Trophoblast cell (in vitro differentiated cells and primary cell): ENCODE data around the gene SEMA6A.
A peak's percentile ranks its signal among the peaks of the same experiment; 100 is the strongest.

Experiments
- DNase-seq, 2 donors: peaks; one replicate each; pipeline ENCODE4 v3.0.0-alpha.2; 2016
- H2AFZ ChIP-seq: 2 replicates; pipeline ENCODE4 v1.6.1; 2013; ENCODE audit warnings: low read length, moderate library complexity, mild to moderate bottlenecking; ENCODE audit not compliant: insufficient read depth, poor library complexity
- H2AK5ac ChIP-seq: 2 replicates; pipeline ENCODE4 v1.6.1; 2013; ENCODE audit warnings: mild to moderate bottlenecking, low read length
- H2BK120ac ChIP-seq: 2 replicates; pipeline ENCODE4 v1.6.1; 2013; ENCODE audit warnings: low read length, mild to moderate bottlenecking, moderate library complexity; ENCODE audit not compliant: insufficient read depth, poor library complexity
- H2BK12ac ChIP-seq: 2 replicates; pipeline ENCODE4 v1.6.1; 2013; ENCODE audit warnings: mild to moderate bottlenecking, low read length, moderate library complexity
- H2BK5ac ChIP-seq: 2 replicates; pipeline ENCODE4 v1.6.1; 2013; ENCODE audit warnings: low read length, low read depth, moderate library complexity, mild to moderate bottlenecking; ENCODE audit not compliant: poor library complexity
- H3K14ac ChIP-seq: 2 replicates; pipeline ENCODE4 v1.6.1; 2013; ENCODE audit warnings: mild to moderate bottlenecking, low read length
- H3K18ac ChIP-seq: 2 replicates; pipeline ENCODE4 v1.6.1; 2013; ENCODE audit warnings: mild to moderate bottlenecking, low read length
- H3K23ac ChIP-seq: 2 replicates; pipeline ENCODE4 v1.6.1; 2013; ENCODE audit warnings: low read length
- H3K27ac ChIP-seq: 2 replicates; pipeline ENCODE4 v1.5.1; 2013; ENCODE audit warnings: low read depth, mild to moderate bottlenecking, inconsistent platforms, low read length, moderate library complexity
- H3K27me3 ChIP-seq: 2 replicates; pipeline ENCODE4 v1.6.1; 2013; ENCODE audit warnings: inconsistent platforms, mild to moderate bottlenecking, low read length, moderate library complexity; ENCODE audit not compliant: insufficient read depth
- H3K36me3 ChIP-seq, 2 experiments: 1 replicate in 1 of 2; 2 replicates in 1 of 2; pipeline ENCODE4 v1.6.1; 2013; ENCODE audit warnings: low read length in 2 of 2, mild to moderate bottlenecking in 2 of 2, moderate library complexity in 1 of 2; ENCODE audit not compliant: insufficient read depth in 2 of 2, control insufficient read depth in 1 of 2
- H3K4ac ChIP-seq: 2 replicates; pipeline ENCODE4 v1.6.1; 2013; ENCODE audit warnings: low read depth, mild to moderate bottlenecking, low read length, moderate library complexity
- H3K4me1 ChIP-seq, 2 experiments: 1 replicate in 1 of 2; 2 replicates in 1 of 2; pipeline ENCODE4 v1.6.1; 2013; ENCODE audit warnings: low read length in 2 of 2, mild to moderate bottlenecking in 2 of 2, moderate library complexity in 1 of 2; ENCODE audit not compliant: insufficient read depth in 2 of 2, control insufficient read depth in 1 of 2
- H3K4me2 ChIP-seq: 2 replicates; pipeline ENCODE4 v1.6.1; 2013; ENCODE audit warnings: inconsistent platforms, mild to moderate bottlenecking, low read length, moderate library complexity
- H3K4me3 ChIP-seq: 2 replicates; pipeline ENCODE4 v1.5.1; 2013; ENCODE audit warnings: mild to moderate bottlenecking, low read depth, low read length, inconsistent platforms
- H3K79me1 ChIP-seq: one replicate; pipeline ENCODE4 v1.6.1; 2013; ENCODE audit warnings: low read length
- H3K79me2 ChIP-seq: 2 replicates; pipeline ENCODE4 v1.6.1; 2013; ENCODE audit warnings: low read length, mild to moderate bottlenecking; ENCODE audit not compliant: control insufficient read depth, insufficient read depth, poor library complexity
- H3K9ac ChIP-seq: 2 replicates; pipeline ENCODE4 v1.6.1; 2013; ENCODE audit warnings: mild to moderate bottlenecking, low read length
- H3K9me3 ChIP-seq: 2 replicates; pipeline ENCODE4 v1.6.1; 2013; ENCODE audit warnings: low read depth, mild to moderate bottlenecking, control low read depth, inconsistent platforms, low read length; ENCODE audit not compliant: insufficient read depth
- H4K12ac ChIP-seq: 2 replicates; pipeline ENCODE4 v1.6.1; 2013; ENCODE audit warnings: low read depth, mild to moderate bottlenecking, low read length, moderate library complexity
- H4K8ac ChIP-seq: 2 replicates; pipeline ENCODE4 v1.6.1; 2013; ENCODE audit warnings: low read depth, mild to moderate bottlenecking, low read length, moderate library complexity
- H4K91ac ChIP-seq: one replicate; pipeline ENCODE4 v1.6.1; 2013; ENCODE audit warnings: low read depth, mild to moderate bottlenecking, low read length, moderate library complexity
- WGBS: extraction: QIAGEN DNeasy Blood & Tissue Kit; methylation state at CpG from one replicate; pipeline ENCODE4 v1.1.7; 2013; ENCODE audit warnings: missing lambda C conversion rate; ENCODE audit not compliant: insufficient read length, insufficient coverage; ENCODE audit errors: extremely low coverage; 5-methylcytosine and 5-hydroxymethylcytosine counted together

The SEMA6A gene

GRCh38 chr5:116464144-116464708 lies 110.4 kb downstream of the SEMA6A start:
- Histone ChIP-seq H3K79me2 (no peaks in the 10 kb centered on the region), H2BK120ac (no peak overlapping the region), H4K91ac (no peak overlapping the region)

DNA sequence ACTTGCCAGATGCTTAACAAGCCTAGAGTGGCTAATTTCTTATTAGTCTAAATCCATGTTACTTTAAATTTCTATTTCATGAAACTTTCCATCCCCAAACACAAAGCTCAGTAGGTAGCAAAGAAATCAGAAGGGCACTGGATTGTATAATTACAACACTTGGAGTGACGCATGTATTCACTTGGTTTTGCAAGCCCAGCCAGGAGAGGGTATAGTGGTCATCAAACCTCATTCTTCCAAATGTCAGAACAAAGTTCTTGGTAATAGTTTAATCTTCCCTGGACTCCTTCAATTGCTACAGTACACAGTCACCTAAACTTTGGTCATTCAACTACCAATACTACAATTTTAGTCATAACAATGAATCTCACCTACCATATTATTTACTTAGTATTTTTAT lies 112.1 kb downstream of the SEMA6A start:
- no peaks in the 10 kb centered on the region for H3K79me2 ChIP-seq
- H3K4me3 ChIP-seq, result no peak overlapping the region
- no peak overlapping the region for H4K12ac ChIP-seq
- H2BK120ac ChIP-seq, result no peak overlapping the region
- H3K27ac ChIP-seq, result no peak overlapping the region
- peaks cover 10 to 29% of the 10 kb centered on the region in 2 experiments for H3K36me3 ChIP-seq
- no peaks in the 10 kb centered on the region for H3K9me3 ChIP-seq
- H3K23ac ChIP-seq, result no peak overlapping the region
- DNase-seq, result no peak
- H2BK12ac ChIP-seq, result no peak overlapping the region
- H3K79me1 ChIP-seq, result no peaks in the 10 kb centered on the region
- H3K4ac ChIP-seq, result no peak overlapping the region
- no peak overlapping the region for H3K14ac ChIP-seq
- H3K4me1 ChIP-seq, result peaks cover 0 to 5% of the 10 kb centered on the region in 2 experiments
- no peak overlapping the region for H3K9ac ChIP-seq
- H2AFZ ChIP-seq, result no peak overlapping the region
- no peak overlapping the region for H3K4me2 ChIP-seq
- H3K18ac ChIP-seq, result no peak overlapping the region
- no peaks in the 10 kb centered on the region for H3K27me3 ChIP-seq
- no peak overlapping the region for H4K91ac ChIP-seq
- WGBS, result no CpG with 5 or more reads among the region's 1 CpG
- H4K8ac ChIP-seq, result no peak overlapping the region
- no peak overlapping the region for H2BK5ac ChIP-seq
- no peak overlapping the region for H2AK5ac ChIP-seq

More at GRCh38 chr5:116464144-116464708, 110.4 kb downstream of the SEMA6A start:
- H3K9ac ChIP-seq, result no peak overlapping the region
- no peak overlapping the region for H4K12ac ChIP-seq
- H3K9me3 ChIP-seq, result no peaks in the 10 kb centered on the region
- H2BK12ac ChIP-seq, result no peak overlapping the region
- H3K23ac ChIP-seq, result no peak overlapping the region
- H3K4me3 ChIP-seq, result no peak overlapping the region
- no peak overlapping the region for H2AK5ac ChIP-seq
- H3K14ac ChIP-seq, result no peak overlapping the region
- H3K4me2 ChIP-seq, result no peak overlapping the region
- no peak overlapping the region for H4K8ac ChIP-seq
- no peak overlapping the region for H2AFZ ChIP-seq
- no peak overlapping the region for H3K27ac ChIP-seq
- H3K4me1 ChIP-seq, result peaks cover 0 to 4% of the 10 kb centered on the region in 2 experiments
- no peaks in the 10 kb centered on the region for H3K79me1 ChIP-seq
- H3K36me3 ChIP-seq, result peaks cover 13 to 43% of the 10 kb centered on the region in 2 experiments
- WGBS, result no CpG with 5 or more reads among the region's 7 CpGs
- no peak for DNase-seq
- no peaks in the 10 kb centered on the region for H3K27me3 ChIP-seq
- no peak overlapping the region for H3K18ac ChIP-seq
- no peak overlapping the region for H2BK5ac ChIP-seq
- H3K4ac ChIP-seq, result no peak overlapping the region

GRCh38 chr5:116459301-116459700 lies 115.3 kb downstream of the SEMA6A start:
- Histone ChIP-seq H3K36me3 (peaks cover 2 to 17% of the 10 kb centered on the region in 2 experiments), H3K9me3 (no peaks in the 10 kb centered on the region), H3K79me1 (peaks cover 4% of the 10 kb centered on the region), H3K23ac (no peak overlapping the region), H3K4me2 (no peak overlapping the region), H3K4me3 (no peak overlapping the region), H3K9ac (no peak overlapping the region), H3K18ac (no peak overlapping the region), H2BK5ac (no peak overlapping the region), H3K79me2 (no peaks in the 10 kb centered on the region), H4K91ac (no peak overlapping the region), H4K8ac (no peak overlapping the region), H2AK5ac (no peak overlapping the region), H2BK120ac (no peak overlapping the region), H3K27ac (peak overlapping the region; percentile 30), H3K27me3 (no peaks in the 10 kb centered on the region), H4K12ac (no peak overlapping the region), H3K4me1 (peaks cover 0 to 9% of the 10 kb centered on the region in 2 experiments), H2BK12ac (peak overlapping the region; percentile 89), H3K4ac (no peak overlapping the region), H2AFZ (no peak overlapping the region), H3K14ac (peak overlapping the region; percentile 77)
- WGBS, result no CpG with 5 or more reads among the region's 2 CpGs
- no peak for DNase-seq

- Histone ChIP-seq H3K4me2 (no peak overlapping the region), H3K4me1 (peaks cover 0 to 15% of the 10 kb centered on the region in 2 experiments)
These were observed 117.6 kb downstream of the SEMA6A start for GRCh38 chr5:116457062-116457461.

More at GRCh38 chr5:116457062-116457461, 117.6 kb downstream of the SEMA6A start:
- no peak overlapping the region for H2BK12ac ChIP-seq
- WGBS, result no CpG with 5 or more reads among the region's 4 CpGs
- H4K8ac ChIP-seq, result no peak overlapping the region
- peaks cover 12% of the 10 kb centered on the region for H3K79me1 ChIP-seq
- H4K91ac ChIP-seq, result no peak overlapping the region
- no peaks in the 10 kb centered on the region for H3K9me3 ChIP-seq
- H2BK5ac ChIP-seq, result no peak overlapping the region
- no peak overlapping the region for H3K4ac ChIP-seq
- H3K27ac ChIP-seq, result no peak overlapping the region
- no peak overlapping the region for H3K23ac ChIP-seq
- H3K4me3 ChIP-seq, result no peak overlapping the region
- no peak overlapping the region for H3K9ac ChIP-seq
- no peak overlapping the region for H2AK5ac ChIP-seq
- no peak for DNase-seq
- peaks cover 3 to 17% of the 10 kb centered on the region in 2 experiments for H3K36me3 ChIP-seq
- H2BK120ac ChIP-seq, result no peak overlapping the region
- no peak overlapping the region for H4K12ac ChIP-seq
- no peak overlapping the region for H2AFZ ChIP-seq
- no peak overlapping the region for H3K18ac ChIP-seq
- H3K14ac ChIP-seq, result no peak overlapping the region
- no peaks in the 10 kb centered on the region for H3K27me3 ChIP-seq
- no peaks in the 10 kb centered on the region for H3K79me2 ChIP-seq
